ENCODE data around the gene HIVEP3.

The HIVEP3 gene

DNA sequence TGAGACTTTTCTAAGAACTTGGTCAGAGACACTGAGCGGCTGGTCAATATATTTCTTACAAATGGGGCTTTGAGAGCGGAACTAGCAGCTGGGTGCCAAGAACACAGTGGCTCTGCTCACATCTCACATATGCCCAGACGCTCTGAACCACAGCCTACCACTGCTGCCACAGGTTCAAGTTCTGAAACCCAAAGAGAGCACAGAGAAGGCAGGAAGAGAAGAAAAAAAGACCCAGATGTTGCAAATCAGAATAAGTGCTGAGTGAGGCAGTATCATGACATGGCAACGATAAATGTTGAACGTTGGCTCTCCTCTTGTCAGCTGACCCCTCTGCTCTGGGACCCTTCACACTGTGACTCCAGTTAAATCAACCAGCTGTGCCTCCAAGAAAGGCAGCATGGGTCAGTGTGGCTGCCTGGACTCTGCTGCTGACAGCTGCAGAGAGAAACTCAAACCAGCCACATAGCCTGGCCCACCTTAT, 26.4 kb downstream of the HIVEP3 start:
- DNase-seq (ENCODE audit: extremely low read depth, low read depth) = no peak

DNA sequence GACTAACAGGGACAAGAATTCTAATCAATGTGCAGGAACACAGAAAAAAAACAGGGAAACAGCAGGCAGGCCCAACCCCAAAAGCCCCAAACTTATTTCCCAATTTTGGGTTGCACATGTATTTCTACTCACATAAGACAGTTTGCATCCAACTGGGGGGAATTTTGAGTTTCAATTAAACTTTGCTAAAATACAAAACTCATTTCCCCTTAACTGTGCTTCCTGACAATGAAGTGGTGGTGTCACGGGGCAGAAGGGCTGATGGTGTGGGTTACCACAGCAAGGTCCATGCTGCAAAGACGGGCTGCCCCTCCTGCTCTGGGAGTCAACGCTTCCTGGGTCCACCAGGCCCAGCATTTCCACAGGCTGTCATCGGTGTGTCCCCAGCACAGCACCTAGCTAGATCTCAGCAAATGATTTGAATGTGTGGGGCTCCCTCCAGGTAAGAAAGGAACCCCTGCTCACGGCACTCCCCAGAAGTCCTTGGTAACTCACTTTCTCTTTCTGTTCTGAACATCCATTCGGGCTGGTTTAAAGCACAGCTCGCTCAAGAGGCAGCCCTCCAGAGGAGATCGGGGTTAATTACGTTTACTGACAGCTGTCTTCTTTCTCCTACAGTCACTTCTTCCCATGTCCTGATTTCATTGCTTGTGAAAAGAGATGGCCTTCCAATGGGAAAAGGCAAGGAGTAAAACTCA, 27.4 kb downstream of the HIVEP3 start:
- no peak for DNase-seq (ENCODE audit: extremely low read depth, low read depth)

More for the DNA sequence above, 26.4 kb downstream of the HIVEP3 start:
- TF ChIP-seq, protein P1, sequence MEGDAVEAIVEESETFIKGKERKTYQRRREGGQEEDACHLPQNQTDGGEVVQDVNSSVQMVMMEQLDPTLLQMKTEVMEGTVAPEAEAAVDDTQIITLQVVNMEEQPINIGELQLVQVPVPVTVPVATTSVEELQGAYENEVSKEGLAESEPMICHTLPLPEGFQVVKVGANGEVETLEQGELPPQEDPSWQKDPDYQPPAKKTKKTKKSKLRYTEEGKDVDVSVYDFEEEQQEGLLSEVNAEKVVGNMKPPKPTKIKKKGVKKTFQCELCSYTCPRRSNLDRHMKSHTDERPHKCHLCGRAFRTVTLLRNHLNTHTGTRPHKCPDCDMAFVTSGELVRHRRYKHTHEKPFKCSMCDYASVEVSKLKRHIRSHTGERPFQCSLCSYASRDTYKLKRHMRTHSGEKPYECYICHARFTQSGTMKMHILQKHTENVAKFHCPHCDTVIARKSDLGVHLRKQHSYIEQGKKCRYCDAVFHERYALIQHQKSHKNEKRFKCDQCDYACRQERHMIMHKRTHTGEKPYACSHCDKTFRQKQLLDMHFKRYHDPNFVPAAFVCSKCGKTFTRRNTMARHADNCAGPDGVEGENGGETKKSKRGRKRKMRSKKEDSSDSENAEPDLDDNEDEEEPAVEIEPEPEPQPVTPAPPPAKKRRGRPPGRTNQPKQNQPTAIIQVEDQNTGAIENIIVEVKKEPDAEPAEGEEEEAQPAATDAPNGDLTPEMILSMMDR (IDR thresholded peaks at IDR 0.05; ENCODE audit: low read depth, low read length) = no peak

DNA sequence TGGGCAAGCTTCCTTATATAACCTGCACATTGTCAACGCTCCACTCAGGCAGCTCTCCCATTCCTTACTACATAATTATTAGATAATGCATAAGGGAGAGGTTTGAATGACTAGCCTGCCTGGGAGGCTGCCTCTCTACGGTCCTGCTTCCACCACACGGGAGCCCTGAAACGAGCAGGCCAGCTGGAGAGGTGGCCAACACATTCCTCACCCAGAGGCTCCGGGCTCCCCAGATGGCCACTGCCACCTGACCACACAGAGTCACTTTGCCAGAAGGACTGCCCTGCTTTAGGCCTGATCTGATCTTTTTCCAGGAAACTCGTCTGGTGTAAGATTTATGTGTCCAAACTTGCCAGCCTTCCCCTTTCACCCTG, 27.9 kb downstream of the HIVEP3 start:
- TF ChIP-seq, protein P1 (IDR thresholded peaks at IDR 0.05; ENCODE audit: low read depth, low read length) = no peak

More for the DNA sequence above, 27.4 kb downstream of the HIVEP3 start:
- TF ChIP-seq, protein P1 (IDR thresholded peaks at IDR 0.05; ENCODE audit: low read depth, low read length) = no peak

DNA sequence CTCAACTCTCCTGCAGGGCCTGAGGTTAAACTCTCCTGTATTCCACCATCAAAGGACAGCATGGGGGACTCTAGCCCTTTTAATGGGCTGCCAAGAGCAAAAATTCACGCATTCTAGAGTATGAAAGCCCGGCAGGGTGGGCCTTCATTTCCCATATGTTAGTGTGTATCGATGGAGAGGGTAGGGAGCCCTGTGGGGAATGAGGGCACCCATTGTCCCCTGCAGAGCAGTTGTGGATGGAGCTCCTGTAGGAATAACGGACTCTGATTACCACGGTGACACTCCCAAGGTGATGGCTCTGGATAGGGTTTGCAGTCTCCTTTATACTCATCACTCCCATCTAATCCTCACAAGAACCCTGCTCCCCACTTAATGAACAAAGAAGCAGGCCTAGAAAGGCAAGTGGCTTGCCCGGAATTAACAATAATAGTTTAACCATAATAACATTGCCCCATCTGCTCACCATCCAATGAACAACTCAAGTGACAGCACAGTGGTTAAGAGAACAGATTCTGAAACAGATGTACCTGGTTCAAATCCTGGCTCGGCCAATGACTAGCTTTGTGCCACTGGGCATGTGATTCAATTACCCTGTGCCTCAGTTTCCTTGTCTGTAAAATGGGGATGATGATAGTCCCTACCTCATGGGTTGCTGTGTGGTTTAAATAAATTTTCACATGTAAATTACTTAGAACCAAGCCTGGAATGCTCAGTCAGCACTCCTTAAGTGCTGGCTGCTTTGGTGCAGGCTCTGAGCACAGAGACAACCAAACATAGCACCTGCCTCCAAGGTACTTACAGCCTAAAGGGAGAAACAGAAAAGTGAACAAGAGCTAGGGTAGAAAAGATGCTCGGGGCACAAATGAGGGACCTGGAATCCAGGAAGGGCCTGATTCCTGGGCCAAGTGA, 29.0 kb downstream of the HIVEP3 start:
- no peak for DNase-seq (ENCODE audit: extremely low read depth, low read depth)

More for the DNA sequence above, 27.9 kb downstream of the HIVEP3 start:
- no peak for DNase-seq (ENCODE audit: extremely low read depth, low read depth)

DNA sequence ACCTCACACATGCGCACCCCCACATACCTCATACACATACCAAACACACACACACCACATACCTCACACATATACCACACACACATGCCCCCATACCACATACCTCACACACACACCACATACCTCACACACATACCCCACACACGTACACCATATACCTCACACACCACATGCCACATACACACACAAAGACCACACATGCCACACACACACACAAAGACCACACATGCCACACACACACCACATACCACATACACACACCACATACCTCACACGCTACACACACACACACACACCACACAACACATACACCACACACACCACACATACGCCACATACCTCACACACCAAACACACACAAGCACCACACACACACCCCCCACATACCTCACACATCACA, 30.0 kb downstream of the HIVEP3 start:
- no peak for DNase-seq (ENCODE audit: extremely low read depth, low read depth)
- TF ChIP-seq, protein P1 (IDR thresholded peaks at IDR 0.05; ENCODE audit: low read depth, low read length) = no peak

More for the DNA sequence above, 29.0 kb downstream of the HIVEP3 start:
- TF ChIP-seq, protein P1 (IDR thresholded peaks at IDR 0.05; ENCODE audit: low read depth, low read length) = no peak

DNA sequence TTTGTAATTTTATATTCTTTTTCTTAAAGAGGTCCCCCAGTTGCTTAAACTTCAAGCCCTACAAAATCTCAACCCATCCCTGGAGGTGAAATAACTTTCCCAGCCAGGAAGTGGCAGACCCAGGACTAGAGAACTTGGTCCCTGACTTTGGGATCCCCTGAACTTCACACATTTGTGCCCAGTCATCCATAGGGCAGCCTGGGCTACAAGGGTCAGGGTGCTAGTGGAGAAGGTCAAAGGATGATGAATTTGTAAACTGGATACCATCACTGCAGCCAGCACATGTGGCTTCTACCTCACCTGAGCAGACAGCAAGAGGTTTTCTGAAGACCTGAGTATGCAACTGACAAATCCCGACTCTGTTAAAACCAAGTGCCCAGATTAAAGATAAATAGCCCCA, 31.4 kb downstream of the HIVEP3 start:
- TF ChIP-seq, protein P1 (IDR thresholded peaks at IDR 0.05; ENCODE audit: low read depth, low read length) = no peak
- no peak for DNase-seq (ENCODE audit: extremely low read depth, low read depth)

Measured in AG09319 (cell line).